Measurements from ENCODE around the gene WRAP73. TPM values are rescaled to one million over a fixed set of nuclear protein-coding genes. Genes with fewer than 3 reads are reported as not detected.

The WRAP73 gene
- total RNA-seq, 1 donor from 2014 or later: 22.5 TPM

DNA sequence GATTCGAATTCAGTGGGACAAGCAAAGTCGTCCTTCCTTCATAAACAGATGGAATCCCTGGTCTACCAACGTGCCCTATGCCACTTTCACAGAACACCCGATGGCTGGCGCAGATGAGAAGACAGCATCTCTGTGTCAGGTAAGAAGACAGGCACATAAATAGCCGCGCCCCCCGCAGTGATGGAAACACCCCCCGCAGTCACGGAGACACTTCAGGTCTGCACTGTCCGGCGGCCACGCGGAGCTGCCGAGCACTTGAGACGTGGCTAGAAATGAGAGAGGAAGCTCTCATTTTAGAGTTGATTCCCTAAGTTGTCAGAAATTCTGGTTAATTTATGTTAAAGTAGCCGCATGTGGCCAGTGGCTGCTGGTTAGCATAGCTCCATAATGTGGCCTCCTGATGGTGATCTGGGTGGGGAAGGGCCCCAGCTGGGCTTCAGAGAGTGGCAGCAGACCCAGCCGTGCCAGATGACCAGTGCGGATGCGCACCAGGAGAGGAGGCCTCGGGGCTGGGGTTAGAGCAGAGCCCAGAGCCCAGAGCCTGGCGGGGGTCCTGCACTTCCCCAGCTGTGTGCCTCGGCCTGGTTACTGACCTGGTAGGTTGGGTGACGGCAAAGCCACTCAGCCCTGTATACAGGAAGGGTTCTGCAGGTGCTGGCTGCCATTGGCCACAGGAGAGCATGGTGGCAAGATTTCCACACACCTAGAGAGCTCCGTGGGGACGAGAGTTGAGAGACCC is 22.2 kb downstream of the WRAP73 start:
- Histone ChIP-seq H3K9me3 (no peaks in the 10 kb centered on the region), H3K27me3 (ENCODE audit: low read depth) (no peaks in the 10 kb centered on the region), H3K27ac (no peak overlapping the region), H3K4me3 (no peak overlapping the region), H3K4me1 (peaks cover 32% of the 10 kb centered on the region), H3K36me3 (peaks cover 64% of the 10 kb centered on the region)
- TF ChIP-seq, protein P1, sequence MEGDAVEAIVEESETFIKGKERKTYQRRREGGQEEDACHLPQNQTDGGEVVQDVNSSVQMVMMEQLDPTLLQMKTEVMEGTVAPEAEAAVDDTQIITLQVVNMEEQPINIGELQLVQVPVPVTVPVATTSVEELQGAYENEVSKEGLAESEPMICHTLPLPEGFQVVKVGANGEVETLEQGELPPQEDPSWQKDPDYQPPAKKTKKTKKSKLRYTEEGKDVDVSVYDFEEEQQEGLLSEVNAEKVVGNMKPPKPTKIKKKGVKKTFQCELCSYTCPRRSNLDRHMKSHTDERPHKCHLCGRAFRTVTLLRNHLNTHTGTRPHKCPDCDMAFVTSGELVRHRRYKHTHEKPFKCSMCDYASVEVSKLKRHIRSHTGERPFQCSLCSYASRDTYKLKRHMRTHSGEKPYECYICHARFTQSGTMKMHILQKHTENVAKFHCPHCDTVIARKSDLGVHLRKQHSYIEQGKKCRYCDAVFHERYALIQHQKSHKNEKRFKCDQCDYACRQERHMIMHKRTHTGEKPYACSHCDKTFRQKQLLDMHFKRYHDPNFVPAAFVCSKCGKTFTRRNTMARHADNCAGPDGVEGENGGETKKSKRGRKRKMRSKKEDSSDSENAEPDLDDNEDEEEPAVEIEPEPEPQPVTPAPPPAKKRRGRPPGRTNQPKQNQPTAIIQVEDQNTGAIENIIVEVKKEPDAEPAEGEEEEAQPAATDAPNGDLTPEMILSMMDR (IDR thresholded peaks at IDR 0.05): no peak
- intact Hi-C loops (cut with DNase I): no loop called here
- DNase-seq (peak; percentile 42), ATAC-seq (no peak)

- Histone ChIP-seq H3K4me3 (peak overlapping the region; percentile 99), H3K27me3 (ENCODE audit: low read depth) (no peaks in the 10 kb centered on the region), H3K4me1 (peaks cover 38% of the 10 kb centered on the region), H3K36me3 (peaks cover 47% of the 10 kb centered on the region), H3K9me3 (no peaks in the 10 kb centered on the region), H3K27ac (no peak overlapping the region)
- ATAC-seq: no peak
- DNase-seq: no peak
- TF ChIP-seq, protein P1 (IDR thresholded peaks at IDR 0.05): no peak
- intact Hi-C loops (cut with DNase I): no loop called here
These were observed 23.9 kb downstream of the WRAP73 start for GRCh38 chr1:3626025-3626424.

GRCh38 chr1:3625151-3625907 is 24.6 kb downstream of the WRAP73 start:
- TF ChIP-seq, protein P1 (IDR thresholded peaks at IDR 0.05): no peak
- Histone ChIP-seq H3K27ac (peak overlapping the region; percentile 88), H3K36me3 (peaks cover 40% of the 10 kb centered on the region), H3K9me3 (no peaks in the 10 kb centered on the region), H3K27me3 (ENCODE audit: low read depth) (no peaks in the 10 kb centered on the region), H3K4me1 (peaks cover 39% of the 10 kb centered on the region), H3K4me3 (peak overlapping the region; percentile 99)
- ATAC-seq (peak; percentile 2 to 18), DNase-seq (peak; percentile 60)
- intact Hi-C loops (cut with DNase I): no loop called here

- Histone ChIP-seq H3K4me3 (peak within 1 kb of the TSS; percentile 99), H3K9me3 (no peaks in the 10 kb centered on the region), H3K27me3 (ENCODE audit: low read depth) (no peaks in the 10 kb centered on the region), H3K36me3 (peaks cover 32% of the 10 kb centered on the region), H3K4me1 (peaks cover 36% of the 10 kb centered on the region), H3K27ac (peak within 1 kb of the TSS; percentile 88)
- ATAC-seq: peak; percentile 99
- peak; percentile 99 for DNase-seq
- TF ChIP-seq, protein P1 (IDR thresholded peaks at IDR 0.05): no peak
- intact Hi-C loops (cut with DNase I): no loop called here
These were observed 25.4 kb downstream of the WRAP73 start, which contains the start of gene TPRG1L for GRCh38 chr1:3624200-3625136. Gene TPRG1L, plus strand, starts transcription at chr1:3625015. Its CDS starts 58 bp downstream, at chr1:3625073.

Data from lower lobe of right lung (tissue), 2 donors.